Glutamatergic neuron (in vitro differentiated cells): ENCODE data around the gene KIAA0232. TPM values are rescaled to one million over a fixed set of nuclear protein-coding genes. Genes with fewer than 3 reads are reported as not detected.
A peak's percentile ranks its signal among the peaks of the same experiment; 100 is the strongest.

Experiments
- DNase-seq: peaks from one replicate; pipeline ENCODE4 v3.0.0; 2022
- H3K27ac Mint-ChIP-seq: one replicate; pipeline ENCODE4 v1.8.0; 2020; ENCODE audit warnings: mild to moderate bottlenecking, mixed read lengths, inconsistent platforms; ENCODE audit not compliant: unreplicated experiment
- H3K27me3 Mint-ChIP-seq: one replicate; pipeline ENCODE4 v1.8.0; 2020; ENCODE audit warnings: mild to moderate bottlenecking, moderate library complexity, mixed read lengths, inconsistent platforms; ENCODE audit not compliant: unreplicated experiment
- H3K36me3 Mint-ChIP-seq: one replicate; pipeline ENCODE4 v1.8.0; 2020; ENCODE audit warnings: mild to moderate bottlenecking, mixed read lengths, inconsistent platforms; ENCODE audit not compliant: unreplicated experiment
- H3K4me1 Mint-ChIP-seq: one replicate; pipeline ENCODE4 v1.8.0; 2020; ENCODE audit warnings: mild to moderate bottlenecking, low read depth, mixed read lengths, inconsistent platforms; ENCODE audit not compliant: unreplicated experiment
- H3K4me3 Mint-ChIP-seq: one replicate; pipeline ENCODE4 v1.8.0; 2020; ENCODE audit warnings: mild to moderate bottlenecking, mixed read lengths, inconsistent platforms; ENCODE audit not compliant: unreplicated experiment
- H3K9me3 Mint-ChIP-seq: one replicate; pipeline ENCODE4 v1.8.0; 2020; ENCODE audit warnings: mild to moderate bottlenecking, moderate library complexity, mixed read lengths, inconsistent platforms; ENCODE audit not compliant: unreplicated experiment
- long read RNA-seq: library from polyadenylated mRNA; unstranded; transcript quantifications from one replicate; pipeline ENCODE4 v2.0.0, GENCODE V29; 2020; ENCODE audit not compliant: unreplicated experiment
- total RNA-seq: library from RNA; stranded (reverse); fragmentation: NEBNext Ultra II Directional; extraction: Animal tissue kit (Norgen Biotek cat#: 25700); gene quantifications from one replicate; pipeline ENCODE4 v1.2.1, GENCODE V29; 2021; ENCODE audit not compliant: unreplicated experiment
- TF ChIP-seq, protein P1 (sequence below): fragments of 200-600 bp; sonication (generic); IDR thresholded peaks from one replicate; pipeline ENCODE4 v1.5.0; 2021; ENCODE audit not compliant: partially characterized antibody, unreplicated experiment

The KIAA0232 gene, protein sequence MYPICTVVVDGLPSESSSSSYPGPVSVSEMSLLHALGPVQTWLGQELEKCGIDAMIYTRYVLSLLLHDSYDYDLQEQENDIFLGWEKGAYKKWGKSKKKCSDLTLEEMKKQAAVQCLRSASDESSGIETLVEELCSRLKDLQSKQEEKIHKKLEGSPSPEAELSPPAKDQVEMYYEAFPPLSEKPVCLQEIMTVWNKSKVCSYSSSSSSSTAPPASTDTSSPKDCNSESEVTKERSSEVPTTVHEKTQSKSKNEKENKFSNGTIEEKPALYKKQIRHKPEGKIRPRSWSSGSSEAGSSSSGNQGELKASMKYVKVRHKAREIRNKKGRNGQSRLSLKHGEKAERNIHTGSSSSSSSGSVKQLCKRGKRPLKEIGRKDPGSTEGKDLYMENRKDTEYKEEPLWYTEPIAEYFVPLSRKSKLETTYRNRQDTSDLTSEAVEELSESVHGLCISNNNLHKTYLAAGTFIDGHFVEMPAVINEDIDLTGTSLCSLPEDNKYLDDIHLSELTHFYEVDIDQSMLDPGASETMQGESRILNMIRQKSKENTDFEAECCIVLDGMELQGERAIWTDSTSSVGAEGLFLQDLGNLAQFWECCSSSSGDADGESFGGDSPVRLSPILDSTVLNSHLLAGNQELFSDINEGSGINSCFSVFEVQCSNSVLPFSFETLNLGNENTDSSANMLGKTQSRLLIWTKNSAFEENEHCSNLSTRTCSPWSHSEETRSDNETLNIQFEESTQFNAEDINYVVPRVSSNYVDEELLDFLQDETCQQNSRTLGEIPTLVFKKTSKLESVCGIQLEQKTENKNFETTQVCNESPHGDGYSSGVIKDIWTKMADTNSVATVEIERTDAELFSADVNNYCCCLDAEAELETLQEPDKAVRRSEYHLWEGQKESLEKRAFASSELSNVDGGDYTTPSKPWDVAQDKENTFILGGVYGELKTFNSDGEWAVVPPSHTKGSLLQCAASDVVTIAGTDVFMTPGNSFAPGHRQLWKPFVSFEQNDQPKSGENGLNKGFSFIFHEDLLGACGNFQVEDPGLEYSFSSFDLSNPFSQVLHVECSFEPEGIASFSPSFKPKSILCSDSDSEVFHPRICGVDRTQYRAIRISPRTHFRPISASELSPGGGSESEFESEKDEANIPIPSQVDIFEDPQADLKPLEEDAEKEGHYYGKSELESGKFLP (N-terminal part only)
- 64.4 TPM for total RNA-seq
- long read RNA-seq, partial matches to known transcripts = 11 of 15 reads
- long read RNA-seq, other reads (novel, unspliced or antisense) = 4 of 15 reads

DNA sequence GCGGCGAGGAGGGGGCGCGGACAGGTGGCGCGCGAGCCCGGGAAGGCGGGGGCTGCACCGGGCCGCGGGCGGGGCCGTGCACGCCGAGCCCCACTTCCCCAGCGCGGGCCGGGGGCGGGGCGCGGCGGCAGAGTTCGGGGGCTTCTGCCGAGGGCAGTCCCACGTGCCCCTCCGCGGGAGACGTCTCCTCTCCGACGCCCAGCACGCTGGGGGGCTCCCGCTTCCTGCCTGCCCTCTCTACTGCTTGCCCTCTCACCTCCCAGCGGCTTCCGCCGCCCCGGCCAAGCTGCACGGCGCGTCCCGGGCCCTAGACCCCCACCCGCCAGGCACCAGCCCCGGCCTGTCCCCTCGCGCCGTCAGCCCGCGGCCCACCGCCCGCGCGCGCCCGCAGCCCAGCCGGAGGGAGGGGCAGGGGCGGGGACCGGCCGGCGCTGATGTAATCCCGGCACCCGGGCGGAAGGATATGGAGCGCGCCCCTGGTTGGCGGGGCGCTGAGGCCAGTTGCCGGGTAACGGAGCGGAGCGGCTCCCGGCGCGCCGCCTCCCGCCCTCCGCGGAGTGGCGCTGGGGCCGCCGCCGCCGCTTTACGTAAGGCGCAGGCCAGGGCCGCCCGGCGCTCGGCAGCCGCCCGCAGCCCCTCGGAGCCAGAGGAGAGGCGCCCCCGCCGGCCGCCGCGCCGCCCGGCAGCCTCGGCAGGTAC, at the start of gene KIAA0232:
TSS of gene KIAA0232 (plus strand) at position 581 of the 699 bp plus-strand sequence. CDS start 41,727 bp downstream, outside the sequence.
- H3K9me3 Mint-ChIP-seq = peaks cover 7% of the 10 kb centered on the region
- H3K4me1 Mint-ChIP-seq = peaks cover 54% of the 10 kb centered on the region
- H3K27ac Mint-ChIP-seq = peak within 1 kb of the TSS; percentile 95
- TF ChIP-seq, protein P1, sequence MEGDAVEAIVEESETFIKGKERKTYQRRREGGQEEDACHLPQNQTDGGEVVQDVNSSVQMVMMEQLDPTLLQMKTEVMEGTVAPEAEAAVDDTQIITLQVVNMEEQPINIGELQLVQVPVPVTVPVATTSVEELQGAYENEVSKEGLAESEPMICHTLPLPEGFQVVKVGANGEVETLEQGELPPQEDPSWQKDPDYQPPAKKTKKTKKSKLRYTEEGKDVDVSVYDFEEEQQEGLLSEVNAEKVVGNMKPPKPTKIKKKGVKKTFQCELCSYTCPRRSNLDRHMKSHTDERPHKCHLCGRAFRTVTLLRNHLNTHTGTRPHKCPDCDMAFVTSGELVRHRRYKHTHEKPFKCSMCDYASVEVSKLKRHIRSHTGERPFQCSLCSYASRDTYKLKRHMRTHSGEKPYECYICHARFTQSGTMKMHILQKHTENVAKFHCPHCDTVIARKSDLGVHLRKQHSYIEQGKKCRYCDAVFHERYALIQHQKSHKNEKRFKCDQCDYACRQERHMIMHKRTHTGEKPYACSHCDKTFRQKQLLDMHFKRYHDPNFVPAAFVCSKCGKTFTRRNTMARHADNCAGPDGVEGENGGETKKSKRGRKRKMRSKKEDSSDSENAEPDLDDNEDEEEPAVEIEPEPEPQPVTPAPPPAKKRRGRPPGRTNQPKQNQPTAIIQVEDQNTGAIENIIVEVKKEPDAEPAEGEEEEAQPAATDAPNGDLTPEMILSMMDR = no peak
- peak; percentile 94 for DNase-seq
- H3K4me3 Mint-ChIP-seq = peak within 1 kb of the TSS; percentile 85
- H3K36me3 Mint-ChIP-seq = no peaks in the 10 kb centered on the region
- peaks cover 8% of the 10 kb centered on the region for H3K27me3 Mint-ChIP-seq

DNA sequence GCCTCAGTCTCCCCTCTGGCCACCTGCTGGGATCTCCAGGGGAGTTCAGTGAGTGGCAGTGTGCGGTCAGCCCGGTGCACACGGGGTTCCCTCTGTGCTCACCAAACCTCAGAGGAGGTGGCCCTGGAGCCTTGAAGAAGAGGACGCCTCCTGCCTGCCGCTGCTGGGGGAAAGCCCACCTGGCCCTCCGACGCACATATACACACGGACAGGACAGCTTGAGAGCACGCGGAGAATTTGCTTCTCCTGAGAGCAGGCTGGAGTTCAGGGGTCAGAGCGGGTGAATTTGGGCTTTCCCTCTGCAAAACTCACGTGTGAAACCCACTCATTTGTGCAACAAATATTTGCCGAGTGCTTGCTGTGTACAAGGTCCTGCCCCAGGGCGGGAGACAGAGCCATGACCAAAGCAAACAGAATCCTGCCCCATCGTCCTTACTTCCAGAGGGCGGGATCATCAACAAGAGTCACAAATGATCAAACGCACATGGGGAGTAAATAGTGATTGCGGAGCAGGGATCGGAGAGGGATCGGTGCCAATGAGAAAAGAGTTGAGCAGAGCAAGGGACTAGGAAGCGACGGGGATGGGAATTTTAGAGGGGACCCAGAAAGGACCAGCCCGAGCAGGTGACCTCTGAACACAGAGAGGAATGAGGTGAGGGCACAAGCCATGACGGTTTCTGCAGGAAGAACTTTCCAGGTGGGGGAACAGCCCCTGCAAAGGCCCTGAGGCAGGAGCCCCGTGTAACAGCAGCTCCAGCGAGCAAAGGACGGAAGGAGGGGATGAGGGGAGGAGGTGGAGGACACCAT, 49.0 kb upstream of the KIAA0232 start:
- no peak for DNase-seq
- peak overlapping the region; percentile 1 for H3K27ac Mint-ChIP-seq
- H3K9me3 Mint-ChIP-seq = peaks cover 14% of the 10 kb centered on the region
- peaks cover 9% of the 10 kb centered on the region for H3K27me3 Mint-ChIP-seq
- H3K4me1 Mint-ChIP-seq = peaks cover 16% of the 10 kb centered on the region
- TF ChIP-seq, protein P1 = no peak
- H3K36me3 Mint-ChIP-seq = no peaks in the 10 kb centered on the region
- H3K4me3 Mint-ChIP-seq = no peak overlapping the region

DNA sequence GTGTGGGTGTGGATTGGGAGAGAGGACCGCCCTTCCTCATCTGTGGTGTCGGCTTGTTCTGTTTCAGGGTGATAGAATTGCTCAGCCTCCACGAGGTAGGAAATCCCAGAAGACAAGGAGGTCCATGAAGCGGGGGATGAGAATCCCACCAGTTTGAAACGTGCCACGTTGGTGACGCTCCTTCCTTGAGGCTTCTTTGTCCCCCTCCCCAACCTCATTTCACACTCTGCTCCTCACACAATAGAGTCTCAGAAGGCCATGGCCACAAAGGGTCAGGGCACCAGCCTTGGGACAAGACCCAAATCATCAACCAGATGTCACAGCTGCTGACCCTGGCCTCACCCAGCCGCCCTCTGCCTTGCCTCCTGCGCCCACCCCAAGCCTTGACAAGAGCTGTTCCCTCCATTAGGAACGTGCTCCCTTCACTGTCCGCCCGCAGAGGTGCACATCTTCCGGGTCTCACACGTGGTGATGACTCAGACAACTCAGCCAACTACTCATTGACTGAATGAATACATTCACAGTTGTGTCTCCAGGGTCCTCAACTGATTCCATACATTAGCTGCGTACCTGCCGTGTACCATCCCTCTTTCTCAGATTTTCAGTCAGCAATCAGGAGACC, 48.3 kb upstream of the KIAA0232 start:
- H3K27me3 Mint-ChIP-seq = peaks cover 9% of the 10 kb centered on the region
- H3K9me3 Mint-ChIP-seq = peaks cover 12% of the 10 kb centered on the region
- H3K36me3 Mint-ChIP-seq = no peaks in the 10 kb centered on the region
- DNase-seq = no peak
- no peak overlapping the region for H3K4me3 Mint-ChIP-seq
- TF ChIP-seq, protein P1 = no peak
- peaks cover 12% of the 10 kb centered on the region for H3K4me1 Mint-ChIP-seq
- peak overlapping the region; percentile 52 for H3K27ac Mint-ChIP-seq

DNA sequence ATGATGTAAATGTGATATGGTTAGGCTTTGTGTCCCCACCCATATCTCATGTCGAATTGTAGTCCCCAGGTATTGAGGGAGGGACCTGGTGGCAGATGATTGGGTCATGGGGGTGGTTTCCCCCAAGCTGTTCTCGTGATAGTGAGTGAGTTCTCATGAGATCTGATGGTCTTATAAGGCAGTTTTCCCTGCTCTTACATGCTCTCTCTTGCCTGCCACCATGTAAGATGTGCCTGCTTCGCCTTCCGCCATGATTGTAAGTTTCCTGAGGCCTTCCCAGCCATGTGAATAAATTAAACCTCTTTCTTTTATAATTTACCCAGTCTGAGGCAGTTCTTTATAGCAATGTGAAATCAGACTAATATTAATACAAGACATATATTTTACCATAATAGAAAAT, 42.6 kb upstream of the KIAA0232 start:
- DNase-seq = no peak
- Mint-ChIP-seq H3K4me3 (no peak overlapping the region), H3K9me3 (peaks cover 3% of the 10 kb centered on the region), H3K36me3 (no peaks in the 10 kb centered on the region), H3K27ac (no peak overlapping the region), H3K4me1 (no peaks in the 10 kb centered on the region), H3K27me3 (no peaks in the 10 kb centered on the region)
- TF ChIP-seq, protein P1 = no peak
